OCI-LY7 (cell line): Measurements from ENCODE around the gene TMEM51.

Experiments used
- EZH2phosphoT487 ChIP-seq: fragments of 200-600 bp; sonication (generic); IDR thresholded peaks from 2 replicates; pipeline ENCODE4 v1.6.1; 2018; ENCODE audit warnings: low read depth, borderline replicate concordance, mild to moderate bottlenecking, mixed run types, antibody characterized with exemption, low read length, moderate library complexity, mixed read lengths
- TF ChIP-seq, protein P1 (sequence below): fragments of 200-600 bp; sonication (generic); conservative IDR thresholded peaks from 2 replicates; pipeline ENCODE4 v1.5.1; 2014; ENCODE audit warnings: mild to moderate bottlenecking, antibody characterized with exemption, low read length, moderate library complexity, mixed read lengths

DNA sequence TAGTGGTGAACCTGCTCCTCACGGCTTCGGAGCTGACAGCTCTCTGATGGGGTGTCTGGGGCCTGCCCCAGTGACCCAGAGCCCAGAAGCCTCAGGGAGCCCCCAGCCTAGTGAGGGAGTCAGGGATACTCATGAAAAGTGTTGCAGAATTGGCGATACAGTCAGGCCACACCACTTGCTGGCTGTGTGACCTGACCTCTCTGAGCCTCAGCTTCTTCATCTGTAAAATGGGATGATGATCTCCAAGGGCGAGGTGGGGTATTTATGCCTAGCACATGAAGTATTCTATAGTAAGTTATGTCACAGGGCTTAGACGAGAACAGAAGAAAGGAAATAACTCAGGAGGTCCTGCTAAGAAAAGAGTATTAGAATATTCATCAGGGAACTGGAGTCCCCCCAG, 1.6 kb downstream of the TMEM51 start:
- TF ChIP-seq, protein P1, sequence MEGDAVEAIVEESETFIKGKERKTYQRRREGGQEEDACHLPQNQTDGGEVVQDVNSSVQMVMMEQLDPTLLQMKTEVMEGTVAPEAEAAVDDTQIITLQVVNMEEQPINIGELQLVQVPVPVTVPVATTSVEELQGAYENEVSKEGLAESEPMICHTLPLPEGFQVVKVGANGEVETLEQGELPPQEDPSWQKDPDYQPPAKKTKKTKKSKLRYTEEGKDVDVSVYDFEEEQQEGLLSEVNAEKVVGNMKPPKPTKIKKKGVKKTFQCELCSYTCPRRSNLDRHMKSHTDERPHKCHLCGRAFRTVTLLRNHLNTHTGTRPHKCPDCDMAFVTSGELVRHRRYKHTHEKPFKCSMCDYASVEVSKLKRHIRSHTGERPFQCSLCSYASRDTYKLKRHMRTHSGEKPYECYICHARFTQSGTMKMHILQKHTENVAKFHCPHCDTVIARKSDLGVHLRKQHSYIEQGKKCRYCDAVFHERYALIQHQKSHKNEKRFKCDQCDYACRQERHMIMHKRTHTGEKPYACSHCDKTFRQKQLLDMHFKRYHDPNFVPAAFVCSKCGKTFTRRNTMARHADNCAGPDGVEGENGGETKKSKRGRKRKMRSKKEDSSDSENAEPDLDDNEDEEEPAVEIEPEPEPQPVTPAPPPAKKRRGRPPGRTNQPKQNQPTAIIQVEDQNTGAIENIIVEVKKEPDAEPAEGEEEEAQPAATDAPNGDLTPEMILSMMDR = no peak
- no peak for TF ChIP-seq EZH2phosphoT487
